Caki2 (cell line): ENCODE data around the gene SH3RF3. TPM values are rescaled to one million over a fixed set of nuclear protein-coding genes. Genes with fewer than 3 reads are reported as not detected.
A peak's percentile ranks its signal among the peaks of the same experiment; 100 is the strongest.

ENCODE experiments used
- DNase-seq: peaks from one replicate; pipeline ENCODE4 v3.0.0-alpha.2; 2015; ENCODE audit warnings: low read depth
- in situ Hi-C: cut with HindIII; loops from 2 replicates; pipeline ENCODE4 v1.10.0; 2016; ENCODE audit warnings: low sequenced_read_pairs, low pct_unique_long_range_greater_than_20kb, mixed read lengths
- total RNA-seq: library from RNA; depleted of rRNA; stranded (reverse); fragments of >200 nt; shearing (Covaris generic); gene quantifications from 2 replicates; pipeline ENCODE4 v1.2.3, GENCODE V29; 2014; ENCODE audit warnings: low replicate concordance; rRNA removed

The SH3RF3 gene
- total RNA-seq, 1 experiment from 2014 or later: 0.20 TPM

DNA sequence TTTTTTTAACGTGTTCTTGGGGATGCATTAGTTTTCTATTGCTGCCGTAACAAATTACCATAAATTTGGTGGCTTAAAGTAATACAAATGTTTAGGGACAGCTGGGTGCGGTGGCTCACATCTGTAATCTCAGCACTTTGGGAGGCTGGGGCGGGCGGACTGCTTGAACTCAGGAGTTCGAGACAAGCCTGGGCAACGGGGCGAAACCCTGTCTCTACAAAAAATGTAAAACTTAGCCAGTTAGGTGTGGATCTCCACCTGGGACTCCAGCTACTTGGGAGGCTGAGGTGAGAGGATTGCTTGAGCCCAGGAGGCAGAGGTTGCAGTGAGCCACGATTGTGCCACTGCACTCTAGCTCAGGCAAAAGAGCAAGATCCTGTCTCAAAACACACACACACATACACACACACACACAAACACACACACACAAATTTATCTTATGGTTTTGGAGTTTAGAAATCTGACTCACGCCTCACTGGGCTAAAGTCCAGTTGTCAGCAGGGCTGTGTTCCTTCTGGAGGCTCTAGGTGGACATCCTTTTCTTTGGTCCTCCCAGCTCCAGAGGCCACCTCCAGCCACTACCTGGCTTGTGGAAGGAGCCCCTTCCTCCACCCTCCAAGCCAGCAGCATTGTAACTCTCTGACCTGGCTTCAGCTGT is 408.7 kb downstream of the SH3RF3 start:
- in situ Hi-C loops: no loop called here
- DNase-seq: no peak

DNA sequence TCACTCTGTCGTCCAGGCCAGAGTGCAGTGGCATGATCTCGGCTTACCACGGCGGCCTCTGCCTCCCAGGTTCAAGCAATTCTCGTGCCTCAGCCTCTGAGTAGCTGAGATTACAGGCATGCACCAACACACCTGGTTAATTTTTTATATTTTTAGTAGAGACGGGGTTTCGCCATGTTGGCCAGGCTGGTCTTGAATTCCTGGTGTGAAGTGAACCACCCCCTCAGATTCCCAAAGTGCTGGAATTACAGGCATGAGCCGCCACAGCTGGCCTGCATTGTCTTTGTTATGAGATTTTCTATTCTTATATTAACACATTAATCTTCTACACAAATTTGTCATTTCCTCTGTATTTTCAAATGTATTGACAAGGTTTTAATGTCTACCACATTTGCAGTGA is 409.5 kb downstream of the SH3RF3 start:
- no peak for DNase-seq
- in situ Hi-C loops: no loop called here

DNA sequence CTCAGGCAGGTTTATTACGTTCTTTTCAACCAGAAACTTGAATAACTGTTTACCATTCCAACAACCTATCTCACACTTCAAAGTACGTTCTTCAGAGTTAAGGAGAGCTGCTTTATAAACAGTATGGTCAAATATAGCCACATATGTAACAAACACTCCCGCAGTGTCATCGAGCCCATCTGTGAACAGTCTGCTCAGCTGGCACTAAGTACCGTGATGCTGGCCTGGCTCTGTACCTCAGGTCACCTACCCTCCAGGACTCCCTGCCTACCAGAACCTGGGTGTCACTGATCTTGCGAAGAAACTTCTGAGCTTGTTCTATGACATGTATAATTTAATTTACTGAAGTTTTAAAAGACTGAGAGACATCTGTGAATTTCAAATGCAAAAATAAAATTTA is 413.4 kb downstream of the SH3RF3 start:
- in situ Hi-C loops: no loop called here
- no peak for DNase-seq

DNA sequence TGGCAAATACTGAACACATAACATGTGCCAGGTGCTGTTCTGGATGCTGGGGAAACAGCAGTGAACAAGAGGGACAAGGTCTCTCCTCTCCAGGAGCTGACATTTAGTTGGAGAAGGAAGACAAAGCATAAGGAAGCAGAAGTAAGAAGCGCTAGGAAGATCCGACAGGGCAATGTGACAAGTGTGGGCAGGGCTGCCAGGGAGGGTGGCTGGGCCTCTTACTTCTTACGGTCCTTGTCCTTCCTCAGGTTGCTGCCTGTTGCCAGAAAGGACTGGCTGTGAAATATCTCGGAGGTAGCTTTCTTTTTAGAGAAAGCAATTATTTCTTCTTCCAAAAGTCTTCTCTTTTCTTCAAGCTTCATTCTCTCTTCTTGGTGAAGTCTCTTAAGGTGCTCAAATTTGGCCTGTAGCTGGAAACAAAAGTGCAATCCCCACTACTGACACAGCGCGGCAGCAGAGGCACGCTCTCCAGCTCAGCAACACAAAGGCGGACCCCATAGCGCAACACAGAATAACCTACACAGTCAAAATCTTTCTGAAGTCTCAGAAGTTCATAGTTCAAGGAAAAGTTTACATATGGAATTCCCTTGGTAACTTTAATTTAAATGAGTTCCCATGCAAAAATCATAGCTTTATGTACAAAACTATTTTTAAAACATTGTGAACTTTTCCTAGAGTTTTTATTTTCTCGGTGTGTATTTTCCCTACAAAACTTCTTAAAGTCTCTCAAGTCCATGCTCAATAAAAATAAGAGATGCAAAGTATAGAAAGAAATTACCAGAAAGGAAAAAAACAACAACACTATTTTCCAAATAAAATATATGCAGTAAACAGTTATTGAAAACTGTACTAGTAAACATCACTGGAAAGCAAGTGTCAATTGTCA is 417.1 kb downstream of the SH3RF3 start:
- in situ Hi-C loops: no loop called here
- DNase-seq: peak; percentile 67

DNA sequence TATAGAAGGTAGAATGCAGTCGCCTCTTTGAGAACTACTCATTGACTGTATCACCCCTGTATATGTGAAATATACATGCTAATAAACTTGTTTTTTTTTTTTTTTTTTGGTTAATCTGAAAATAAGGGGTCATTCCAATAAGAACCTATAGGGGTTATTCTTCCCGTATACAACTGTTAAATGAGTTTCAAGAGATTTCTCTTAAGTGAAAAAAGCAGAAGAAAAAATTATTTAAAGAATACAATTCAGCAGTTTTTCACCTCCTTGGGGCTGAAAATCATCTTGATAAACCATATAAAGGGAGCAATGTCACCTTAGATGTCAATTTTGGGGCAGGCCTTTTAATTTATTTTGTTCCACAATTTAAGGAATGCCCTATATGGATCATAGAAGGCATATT is 418.3 kb downstream of the SH3RF3 start:
- in situ Hi-C loops: no loop called here
- no peak for DNase-seq

DNA sequence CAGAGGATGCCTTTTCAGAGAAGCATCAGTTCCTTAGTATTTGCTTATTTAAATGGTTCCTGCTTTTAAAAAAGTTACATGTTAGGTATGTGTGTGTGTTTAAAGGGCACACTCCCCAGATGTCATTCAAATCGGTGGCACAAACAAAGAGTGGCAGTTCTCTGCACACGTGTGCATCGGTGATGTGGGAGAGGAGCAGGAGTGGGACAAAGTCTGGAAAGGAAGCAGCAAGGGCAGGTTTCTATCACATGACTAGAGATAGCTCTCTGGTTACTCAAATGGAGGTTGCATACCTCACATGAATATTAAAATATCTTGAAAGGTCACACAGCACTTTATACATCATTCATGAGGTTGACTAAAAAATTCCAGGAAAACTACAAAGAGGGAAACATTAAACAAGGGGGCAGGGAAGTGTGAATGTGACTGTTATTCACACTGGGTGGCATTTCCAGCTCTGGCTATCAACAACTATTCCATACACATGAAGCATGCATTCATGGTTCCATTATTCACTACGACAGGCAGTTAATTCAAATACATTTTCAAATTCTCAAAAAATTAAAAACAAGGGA is 420.1 kb downstream of the SH3RF3 start:
- in situ Hi-C loops: no loop called here
- DNase-seq: peak; percentile 65

Other genes starting within 250 kb of the SH3RF3 start
- not detected in 2 replicates for gene EDAR, start 140.0 kb upstream of the SH3RF3 start, total RNA-seq